ENCODE data around the gene PITHD1.
"Not testable (repeated sequence)": the region's sequence is repeated elsewhere in the genome, so short reads cannot be mapped to it uniquely, and the experiment has no call there.

PITHD1 gene

DNA sequence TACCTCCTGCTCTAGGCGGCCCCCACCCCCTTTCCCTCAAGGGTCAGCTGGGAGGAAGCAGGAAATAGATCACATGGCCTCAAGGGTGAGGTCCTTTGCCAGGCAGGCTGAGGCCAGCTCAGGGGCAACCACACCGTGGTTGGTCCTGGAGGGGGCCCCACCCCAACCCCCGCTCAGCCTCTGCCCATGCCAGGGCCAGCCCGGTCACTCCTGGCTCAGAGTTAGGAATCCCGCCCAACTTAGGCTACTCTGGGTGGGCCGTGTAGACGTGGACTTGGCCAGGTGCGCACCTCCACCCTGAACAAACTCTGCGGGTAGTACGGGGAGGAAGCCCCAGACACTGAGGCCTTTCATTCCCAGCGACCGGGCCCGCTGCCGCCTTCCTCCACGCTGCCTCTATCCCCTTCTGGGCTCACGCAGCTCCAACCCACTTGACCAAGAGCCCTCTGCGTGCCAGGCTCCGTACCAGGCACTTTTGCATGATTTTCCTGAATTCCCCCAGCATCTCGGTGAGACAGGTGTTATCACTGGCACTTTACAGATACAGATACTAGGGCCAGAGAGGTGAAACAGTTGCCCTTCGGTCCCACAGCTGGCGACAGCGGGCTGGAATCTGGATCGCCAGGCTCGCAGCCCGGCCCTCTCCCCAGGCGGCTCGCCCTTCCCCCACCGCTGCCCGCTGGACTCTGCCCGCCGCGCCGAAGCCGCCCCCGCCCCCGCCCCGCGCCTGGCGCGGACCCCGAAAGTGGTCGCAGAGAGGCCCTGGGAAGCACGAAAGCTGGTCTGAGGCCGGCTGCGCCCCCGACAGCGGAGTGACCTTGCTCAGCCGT lies 21.6 kb downstream of the PITHD1 start:
- Histone ChIP-seq H3K36me3 (replicated peaks) (peaks cover 29% of the 10 kb centered on the region), H3K4me3 (ENCODE audit: low read depth, low read length) (peak overlapping the region; percentile 86), H3K27me3 (replicated peaks) (no peaks in the 10 kb centered on the region), H3K27ac (peak overlapping the region; percentile 51)
- no peak for DNase-seq
- TF ChIP-seq, protein P1, sequence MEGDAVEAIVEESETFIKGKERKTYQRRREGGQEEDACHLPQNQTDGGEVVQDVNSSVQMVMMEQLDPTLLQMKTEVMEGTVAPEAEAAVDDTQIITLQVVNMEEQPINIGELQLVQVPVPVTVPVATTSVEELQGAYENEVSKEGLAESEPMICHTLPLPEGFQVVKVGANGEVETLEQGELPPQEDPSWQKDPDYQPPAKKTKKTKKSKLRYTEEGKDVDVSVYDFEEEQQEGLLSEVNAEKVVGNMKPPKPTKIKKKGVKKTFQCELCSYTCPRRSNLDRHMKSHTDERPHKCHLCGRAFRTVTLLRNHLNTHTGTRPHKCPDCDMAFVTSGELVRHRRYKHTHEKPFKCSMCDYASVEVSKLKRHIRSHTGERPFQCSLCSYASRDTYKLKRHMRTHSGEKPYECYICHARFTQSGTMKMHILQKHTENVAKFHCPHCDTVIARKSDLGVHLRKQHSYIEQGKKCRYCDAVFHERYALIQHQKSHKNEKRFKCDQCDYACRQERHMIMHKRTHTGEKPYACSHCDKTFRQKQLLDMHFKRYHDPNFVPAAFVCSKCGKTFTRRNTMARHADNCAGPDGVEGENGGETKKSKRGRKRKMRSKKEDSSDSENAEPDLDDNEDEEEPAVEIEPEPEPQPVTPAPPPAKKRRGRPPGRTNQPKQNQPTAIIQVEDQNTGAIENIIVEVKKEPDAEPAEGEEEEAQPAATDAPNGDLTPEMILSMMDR (IDR thresholded peaks at IDR 0.05; ENCODE audit: low read depth, low read length, missing control alignments), result no peak
- in situ Hi-C loops (cut with HindIII; ENCODE audit: low pct_ligation_motif_present, low sequenced_read_pairs), result no loop called here

DNA sequence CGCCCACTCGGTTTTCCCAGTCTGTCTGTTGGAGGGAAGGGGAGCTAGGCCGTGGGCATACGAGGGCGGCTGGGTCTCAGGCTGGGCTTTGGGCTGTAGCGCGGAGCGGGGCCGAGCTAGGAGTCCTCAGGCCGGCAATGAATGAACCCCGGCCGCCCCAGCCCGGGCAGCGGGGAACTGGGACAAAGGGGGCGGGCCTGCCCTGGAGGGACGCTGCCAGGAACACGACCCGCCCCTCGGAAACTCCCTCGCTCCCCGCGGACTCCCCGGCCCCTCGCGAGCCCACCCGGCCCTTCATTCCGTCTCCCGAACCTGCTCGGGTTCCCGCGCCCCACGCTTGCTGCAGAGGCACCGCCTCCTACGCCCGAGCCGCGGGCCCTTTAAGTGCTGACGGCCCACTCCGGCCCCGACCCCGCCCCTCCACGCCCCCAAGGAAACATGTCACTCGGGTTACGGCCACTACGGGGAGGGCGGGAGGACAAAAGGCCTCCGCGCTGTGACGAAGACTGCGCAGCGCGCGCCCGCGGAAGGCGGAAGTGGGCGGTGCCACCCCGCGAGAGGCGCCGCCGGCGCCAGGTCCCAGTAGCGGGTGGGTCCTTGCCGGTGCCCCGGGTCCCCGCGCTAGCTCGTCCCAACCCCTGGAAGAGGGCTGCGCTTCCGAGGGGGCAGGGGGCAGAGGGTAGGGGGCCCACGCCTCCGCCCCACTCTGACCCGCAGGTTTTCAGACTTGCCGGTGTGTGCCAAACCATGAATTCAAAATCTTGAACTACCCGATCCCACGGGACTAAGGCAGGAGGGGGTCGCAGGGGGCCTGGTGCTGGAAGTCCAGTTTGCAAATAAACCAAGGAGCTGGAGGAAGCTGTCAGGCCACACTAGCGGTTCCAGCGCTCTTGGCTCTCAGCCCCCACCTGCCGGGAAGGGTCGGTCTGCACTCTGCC lies 22.5 kb downstream of the PITHD1 start, which contains the start of gene GALE:
GALE (minus strand) TSS at position 355 of the 938 bp plus-strand sequence. CDS start 1,747 bp downstream, outside the sequence.
- H3K4me3 ChIP-seq (ENCODE audit: low read depth, low read length), result peak within 1 kb of the TSS; percentile 86
- TF ChIP-seq, protein P1 (IDR thresholded peaks at IDR 0.05; ENCODE audit: low read depth, low read length, missing control alignments), result peak; percentile 24
- peaks cover 25% of the 10 kb centered on the region for H3K36me3 ChIP-seq (replicated peaks)
- peak; percentile 91 for DNase-seq
- no peaks in the 10 kb centered on the region for H3K27me3 ChIP-seq (replicated peaks)
- in situ Hi-C loops (cut with HindIII; ENCODE audit: low pct_ligation_motif_present, low sequenced_read_pairs), result no loop called here
- H3K27ac ChIP-seq, result peak within 1 kb of the TSS; percentile 51

DNA sequence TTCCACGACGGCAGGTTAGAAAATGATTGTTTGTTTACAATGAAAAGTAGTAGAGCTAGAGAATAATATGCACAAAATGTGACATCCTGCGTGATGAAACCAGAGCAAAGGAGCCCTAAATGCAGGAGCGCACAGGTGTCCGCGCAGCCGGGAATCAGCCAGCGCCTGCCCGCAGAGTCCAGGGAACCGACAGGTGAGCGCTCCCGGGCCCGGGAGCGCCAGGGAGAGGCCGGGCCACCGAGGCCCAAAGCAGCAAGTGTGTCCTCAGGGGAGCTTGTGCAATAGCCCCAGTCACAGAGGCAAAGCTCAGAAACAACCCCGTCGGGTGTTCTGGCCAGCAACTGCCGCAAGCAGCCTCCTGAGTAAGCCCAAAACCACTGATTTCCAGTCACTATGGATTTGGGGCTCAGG lies 23.1 kb downstream of the PITHD1 start:
- Histone ChIP-seq H3K27ac (no peak overlapping the region), H3K27me3 (replicated peaks) (no peaks in the 10 kb centered on the region), H3K36me3 (replicated peaks) (peaks cover 21% of the 10 kb centered on the region), H3K4me3 (ENCODE audit: low read depth, low read length) (peak overlapping the region; percentile 86)
- in situ Hi-C loops (cut with HindIII; ENCODE audit: low pct_ligation_motif_present, low sequenced_read_pairs), result no loop called here
- TF ChIP-seq, protein P1 (IDR thresholded peaks at IDR 0.05; ENCODE audit: low read depth, low read length, missing control alignments), result no peak
- DNase-seq, result no peak

DNA sequence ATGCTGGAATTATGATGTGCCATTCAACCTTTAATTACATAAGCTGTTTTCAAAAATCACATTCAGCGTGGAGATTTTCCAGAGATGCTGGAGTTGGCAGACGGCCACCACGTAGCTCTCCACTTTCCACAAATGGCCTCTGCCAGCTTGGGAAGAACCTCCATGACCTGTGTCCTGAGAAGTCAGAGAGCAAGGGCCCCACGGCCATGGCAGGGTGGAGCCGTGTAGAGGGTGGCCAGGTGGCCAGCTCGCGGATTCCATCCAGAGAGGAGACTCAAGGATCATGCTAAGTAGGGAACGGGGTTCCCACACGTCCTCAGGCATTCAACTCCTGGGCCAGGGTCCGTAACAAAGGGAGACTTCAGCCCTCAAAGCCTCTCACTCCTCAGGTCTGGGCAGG lies 23.7 kb downstream of the PITHD1 start:
- H3K4me3 ChIP-seq (ENCODE audit: low read depth, low read length), result no peak overlapping the region
- H3K36me3 ChIP-seq (replicated peaks), result peaks cover 16% of the 10 kb centered on the region
- H3K27me3 ChIP-seq (replicated peaks), result no peaks in the 10 kb centered on the region
- TF ChIP-seq, protein P1 (IDR thresholded peaks at IDR 0.05; ENCODE audit: low read depth, low read length, missing control alignments), result no peak
- in situ Hi-C loops (cut with HindIII; ENCODE audit: low pct_ligation_motif_present, low sequenced_read_pairs), result no loop called here
- DNase-seq, result no peak
- H3K27ac ChIP-seq, result no peak overlapping the region

DNA sequence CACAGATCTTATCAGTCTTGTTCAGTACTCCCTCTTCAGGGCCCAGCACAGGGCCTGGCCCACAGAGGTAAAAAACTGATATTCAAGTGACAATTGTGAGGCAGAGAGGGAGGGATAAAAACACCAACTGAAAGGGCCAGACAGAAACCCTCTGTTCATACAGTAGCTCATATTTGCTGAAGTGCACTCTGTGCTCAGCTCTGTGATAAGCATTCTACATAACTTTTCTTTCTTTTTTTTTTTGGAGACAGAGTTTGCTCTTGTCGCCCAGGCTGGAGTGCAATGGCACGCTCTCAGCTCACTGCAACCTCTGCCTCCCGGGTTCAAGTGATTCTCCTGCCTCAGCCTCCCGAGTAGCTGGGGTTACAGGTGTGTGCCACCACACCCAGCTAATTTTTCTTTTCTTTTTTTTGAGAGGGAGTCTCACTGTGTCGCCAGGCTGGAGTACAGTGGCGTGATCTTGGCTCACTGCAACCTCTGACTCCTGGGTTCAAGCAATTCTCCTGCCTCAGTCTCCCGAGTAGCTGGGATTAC lies 24.7 kb downstream of the PITHD1 start:
- DNase-seq; H3K27me3 ChIP-seq (replicated peaks); H3K27ac ChIP-seq; H3K4me3 ChIP-seq (ENCODE audit: low read depth, low read length); in situ Hi-C loops (cut with HindIII; ENCODE audit: low pct_ligation_motif_present, low sequenced_read_pairs); H3K36me3 ChIP-seq (replicated peaks): not testable (repeated sequence)

DNA sequence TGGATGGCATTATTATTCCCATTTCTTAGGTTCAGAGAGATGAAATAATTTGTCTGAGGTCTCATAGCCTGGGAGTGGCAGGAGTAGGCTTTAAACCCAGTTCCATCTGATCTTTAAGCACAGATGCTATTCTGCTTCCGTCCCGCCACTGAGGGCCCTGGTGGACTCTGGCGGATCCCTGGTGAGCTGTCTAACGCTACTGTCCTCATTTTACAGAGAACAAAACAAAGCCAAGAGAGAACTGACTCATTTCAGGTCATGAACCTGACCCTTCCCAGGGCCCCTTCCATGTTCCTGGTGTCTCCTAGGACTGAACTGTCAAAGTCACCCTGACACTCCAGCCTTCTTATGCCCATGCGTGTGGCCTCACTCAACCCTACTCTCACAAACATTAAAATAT lies 25.5 kb downstream of the PITHD1 start:
- peaks cover 3% of the 10 kb centered on the region for H3K36me3 ChIP-seq (replicated peaks)

More for the DNA sequence above, 25.5 kb downstream of the PITHD1 start:
- Histone ChIP-seq H3K4me3 (ENCODE audit: low read depth, low read length) (no peak overlapping the region), H3K27me3 (replicated peaks) (no peaks in the 10 kb centered on the region), H3K27ac (no peak overlapping the region)
- DNase-seq, result no peak
- TF ChIP-seq, protein P1 (IDR thresholded peaks at IDR 0.05; ENCODE audit: low read depth, low read length, missing control alignments), result no peak
- in situ Hi-C loops (cut with HindIII; ENCODE audit: low pct_ligation_motif_present, low sequenced_read_pairs), result no loop called here
